Measurements from ENCODE around the gene USH2A.

The USH2A gene

GRCh38 chr1:216281757-216282156 lies 141.5 kb downstream of the USH2A start:
- no peak for DNase-seq

GRCh38 chr1:216270086-216270773 lies 153.0 kb downstream of the USH2A start:
- no peak for DNase-seq

DNA sequence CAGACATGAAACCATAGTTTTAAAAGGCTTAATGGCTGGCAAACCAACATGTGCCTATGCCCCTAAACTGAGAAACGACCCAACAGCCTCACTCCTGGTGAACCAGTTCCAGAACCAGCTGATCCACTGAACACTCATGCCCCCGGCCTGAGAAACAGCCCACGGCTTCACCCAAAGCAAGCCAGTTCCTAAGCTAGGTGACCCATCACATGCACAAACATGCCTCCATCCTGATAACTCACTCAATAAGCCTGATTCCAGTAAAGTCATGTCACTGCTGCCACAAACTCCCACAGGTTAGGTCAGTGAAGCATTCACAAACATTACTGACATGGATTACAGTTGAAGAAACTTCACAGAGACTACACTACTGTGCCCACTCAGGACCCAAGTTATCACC lies 161.6 kb downstream of the USH2A start:
- DNase-seq = no peak

DNA sequence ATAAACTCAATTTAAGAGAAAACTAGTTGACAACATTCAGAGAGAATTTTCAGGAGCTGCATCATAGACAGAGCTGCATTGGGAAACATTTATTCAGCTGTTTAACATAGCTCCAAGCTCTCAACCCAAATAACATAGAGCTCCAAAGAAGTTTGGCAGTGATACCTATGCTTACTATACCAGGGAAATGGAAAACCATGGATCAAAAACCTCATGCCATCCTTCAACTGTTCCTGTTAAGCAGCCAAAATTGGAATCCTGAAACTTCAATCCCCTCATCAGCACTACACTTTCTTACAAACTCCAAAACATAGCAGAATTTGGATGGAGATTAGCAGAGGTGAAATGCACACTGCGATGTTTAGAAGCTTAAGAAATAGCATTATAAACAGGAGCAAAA lies 164.4 kb downstream of the USH2A start:
- DNase-seq = no peak

- no peak for DNase-seq
These were observed 164.9 kb downstream of the USH2A start for GRCh38 chr1:216258386-216258785.

DNA sequence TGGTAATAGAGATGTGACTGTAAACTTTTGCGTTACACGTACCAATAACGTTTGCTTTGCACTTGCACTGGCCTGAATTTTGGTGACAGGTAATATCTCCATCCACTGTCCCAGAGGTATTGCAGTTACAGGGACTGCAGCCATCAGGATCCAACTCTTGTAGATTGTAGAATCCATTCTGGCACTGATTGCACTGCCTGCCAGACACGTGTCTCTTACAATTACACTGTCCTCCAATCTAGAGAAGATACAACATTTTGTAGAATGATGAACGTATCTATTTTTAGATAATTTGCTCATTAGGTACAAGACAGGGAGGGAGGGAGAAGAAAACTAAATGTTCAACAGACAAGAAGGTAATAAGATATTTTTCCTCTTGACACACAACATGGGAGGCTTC lies 172.4 kb downstream of the USH2A start:
- DNase-seq = no peak

- no peak for DNase-seq
These were observed 174.6 kb downstream of the USH2A start for GRCh38 chr1:216248628-216249027.

- no peak for DNase-seq
These were observed 175.3 kb downstream of the USH2A start for GRCh38 chr1:216247937-216248336.

DNA sequence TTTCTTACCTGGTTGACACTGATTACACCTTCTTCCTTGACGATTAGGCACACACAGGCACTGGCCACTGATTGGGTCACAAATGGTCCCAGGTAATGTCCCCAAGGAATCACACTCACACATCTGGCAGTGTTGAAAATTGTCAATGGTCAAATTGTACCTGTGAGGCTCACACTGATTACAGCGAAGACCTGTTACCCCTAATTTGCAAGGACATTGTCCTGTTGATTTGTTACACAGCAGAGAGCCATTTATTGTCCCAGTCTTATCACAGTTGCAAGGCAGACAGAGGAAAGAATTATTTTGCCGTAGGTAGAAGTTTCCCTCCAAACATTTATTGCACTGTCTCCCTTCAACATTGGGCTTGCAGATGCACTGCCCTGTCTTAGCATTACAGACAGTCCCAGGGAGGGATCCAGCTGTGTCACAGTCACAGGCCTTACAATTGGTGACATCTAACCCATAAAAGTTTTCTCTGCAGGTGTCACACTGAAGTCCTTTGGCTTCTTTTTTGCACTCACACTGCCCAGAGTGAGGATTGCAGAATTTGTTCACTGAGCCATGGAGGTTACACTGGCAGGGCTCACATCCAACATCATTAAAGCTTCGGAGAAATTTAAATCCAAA lies 176.6 kb downstream of the USH2A start:
- DNase-seq = no peak

- no peak for DNase-seq
These were observed 184.4 kb downstream of the USH2A start for GRCh38 chr1:216238844-216239243.

- no peak for DNase-seq
These were observed 185.2 kb downstream of the USH2A start for GRCh38 chr1:216237927-216238542.

GRCh38 chr1:216224233-216224632 lies 199.0 kb downstream of the USH2A start:
- no peak for DNase-seq

DNA sequence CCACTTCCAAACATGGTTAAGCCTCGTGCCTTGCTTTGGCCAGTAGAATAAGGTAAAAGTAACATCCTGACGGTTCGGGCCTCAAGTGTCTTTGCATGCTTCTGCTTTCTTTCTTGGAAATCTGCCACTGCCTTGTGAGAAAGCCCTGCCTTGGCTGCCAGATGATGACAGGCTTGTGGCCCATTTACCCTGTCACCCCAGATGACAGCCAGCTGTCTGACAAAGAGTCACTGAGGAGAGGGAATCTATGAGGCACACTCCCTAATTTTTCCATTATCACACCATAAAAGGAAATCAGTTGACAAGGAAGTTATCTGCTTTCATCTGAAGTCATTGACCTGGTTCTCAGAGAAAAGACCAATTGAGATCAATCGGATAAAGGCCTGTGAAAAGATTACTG lies 199.8 kb downstream of the USH2A start:
- DNase-seq = no peak

- no peak for DNase-seq
These were observed 201.0 kb downstream of the USH2A start for GRCh38 chr1:216222288-216222687.

DNA sequence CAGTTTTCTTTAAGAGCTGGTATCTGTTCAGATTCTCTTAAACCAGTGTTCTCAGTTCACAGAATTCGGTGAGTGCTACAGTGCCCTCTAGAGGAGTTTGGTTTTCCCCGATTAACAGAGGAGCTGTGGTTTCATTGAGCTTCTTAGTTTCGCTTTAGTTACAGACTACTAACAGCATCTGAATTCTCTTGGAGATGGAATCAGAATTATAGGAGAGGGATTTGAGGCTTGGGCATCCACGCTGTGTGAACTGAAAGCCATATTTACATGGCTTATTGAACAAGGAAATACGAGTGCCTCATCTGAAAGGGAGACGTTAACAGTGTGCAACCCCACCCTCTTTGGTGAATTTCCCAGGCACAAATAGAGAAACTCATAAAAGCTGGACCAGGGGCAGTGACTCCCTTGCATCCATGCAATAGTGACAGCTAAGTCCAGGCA lies 202.0 kb downstream of the USH2A start:
- peak; percentile 69 for DNase-seq

- DNase-seq = no peak
These were observed 206.9 kb downstream of the USH2A start for GRCh38 chr1:216216305-216216704.

- DNase-seq = no peak
These were observed 208.1 kb downstream of the USH2A start for GRCh38 chr1:216215169-216215568.

- no peak for DNase-seq
These were observed 210.4 kb downstream of the USH2A start for GRCh38 chr1:216212826-216213225.

DNA sequence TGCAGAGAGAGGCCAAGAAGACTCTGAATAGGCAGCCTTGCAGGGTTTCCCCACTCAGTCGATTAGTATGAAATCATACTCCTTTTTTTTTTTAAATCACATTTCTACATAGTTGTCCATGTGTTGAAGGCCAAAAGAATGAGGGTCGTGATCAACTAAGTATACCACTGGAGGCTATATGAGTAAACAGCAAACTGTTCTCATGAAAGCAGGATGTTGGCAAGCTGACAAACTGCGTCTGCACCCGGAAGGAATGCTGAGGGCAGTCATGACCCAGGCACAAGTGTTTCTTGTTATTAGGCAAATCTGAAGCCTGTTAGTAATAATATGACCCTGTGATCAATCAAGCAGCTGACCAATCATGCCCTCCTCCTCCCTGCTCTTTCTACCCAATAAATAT lies 213.2 kb downstream of the USH2A start:
- DNase-seq = no peak

DNA sequence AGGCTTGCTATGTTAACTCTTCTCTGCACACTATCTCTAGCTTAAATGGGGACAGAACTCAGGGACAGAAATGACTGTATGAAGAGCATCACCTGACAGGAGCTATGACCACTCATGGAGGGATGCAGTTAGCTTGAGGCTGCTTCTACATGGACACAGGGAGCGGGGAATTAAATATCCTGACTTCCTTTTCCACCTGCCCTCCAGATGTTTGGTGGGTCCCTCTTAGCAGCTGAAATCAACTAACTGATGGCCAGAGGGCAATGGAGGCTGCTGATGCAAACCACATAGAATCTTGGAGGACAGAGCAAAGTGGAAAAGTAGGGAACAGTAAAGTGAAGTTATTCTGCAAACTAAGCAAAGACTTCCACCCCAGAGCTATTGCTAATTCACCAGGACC lies 214.1 kb downstream of the USH2A start:
- no peak for DNase-seq

DNA sequence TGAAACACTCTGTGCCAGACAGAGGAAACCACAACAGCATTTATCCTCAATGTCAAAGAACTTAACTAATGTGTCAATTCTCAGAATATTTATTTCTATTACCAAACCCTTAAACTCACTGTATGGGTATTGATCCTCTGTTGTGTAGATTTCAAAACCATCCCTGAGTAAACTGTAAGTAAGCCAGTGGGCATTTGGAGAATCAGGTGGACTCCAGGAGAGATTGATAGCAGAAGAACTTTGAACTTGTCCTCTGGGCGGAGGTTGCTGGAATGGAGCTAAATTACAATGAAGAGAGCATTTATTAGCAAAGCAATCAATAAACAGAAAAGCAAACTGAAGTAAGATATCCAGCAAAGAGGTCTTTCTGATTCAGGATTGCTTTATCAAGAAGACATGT lies 216.1 kb downstream of the USH2A start:
- no peak for DNase-seq

- DNase-seq = no peak
These were observed 218.1 kb downstream of the USH2A start for GRCh38 chr1:216205176-216205575.

GRCh38 chr1:216201946-216202345 lies 221.3 kb downstream of the USH2A start:
- DNase-seq = no peak

GRCh38 chr1:216200941-216201340 lies 222.3 kb downstream of the USH2A start:
- no peak for DNase-seq
